SK-N-SH (cell line): ENCODE measurements around the gene HP. TPM values are rescaled to one million over a fixed set of nuclear protein-coding genes. Genes with fewer than 3 reads are reported as not detected.

Source experiments
- CTCF ChIA-PET: fragments of 300-600, 350-600 bp; formaldehyde crosslinking; extraction: SDS; loops from one replicate; lab custom pipeline; 2021; lab: Yijun Ruan, JAX
- POLR2A ChIA-PET: fragments of 350-600 bp; sonication (Branson Sonifier 250); formaldehyde crosslinking; extraction: SDS; loops from one replicate; lab custom pipeline; 2020; ENCODE audit warnings: antibody characterized with exemption, inconsistent platforms; lab: Yijun Ruan, JAX
- DNase-seq: peaks from one replicate; pipeline ENCODE4 v3.0.0; 2012
- H2AFZ ChIP-seq: fragments of 200-600 bp; sonication (generic); 2 replicates; pipeline ENCODE4 v1.8.1; 2016; ENCODE audit warnings: antibody characterized with exemption, mild to moderate bottlenecking, low read depth
- H3F3A ChIP-seq: fragments of 200-600 bp; sonication (generic); replicated peaks from 2 replicates; pipeline ENCODE3; 2016; ENCODE audit warnings: antibody characterized with exemption, mild to moderate bottlenecking; ENCODE audit not compliant: insufficient read depth
- H3K27ac ChIP-seq, 2 experiments: fragments of 200-500 bp in 1 of 2; fragments of 200-600 bp in 1 of 2; sonication (Bioruptor generic) in 1 of 2; sonication (generic), shearing (Covaris generic) in 1 of 2; 2 replicates each; pipeline versions ENCODE4 v1.5.1 to v1.6.1; 2014 to 2016; ENCODE audit warnings: low read depth in 2 of 2, inconsistent platforms in 1 of 2, low read length in 1 of 2, mild to moderate bottlenecking in 1 of 2, mixed read lengths in 1 of 2
- H3K27me3 ChIP-seq: fragments of 200-600 bp; sonication (generic), shearing (Covaris generic); 2 replicates; pipeline ENCODE4 v1.6.1; 2016; ENCODE audit warnings: mixed run types; ENCODE audit not compliant: insufficient read depth
- H3K36me3 ChIP-seq, 2 experiments: fragments of 200-500 bp in 1 of 2; fragments of 200-600 bp in 1 of 2; sonication (Bioruptor generic) in 1 of 2; sonication (generic) in 1 of 2; replicated peaks in 1 of 2; 2 replicates each; pipeline versions ENCODE3 to v1.5.1; 2014 to 2016; ENCODE audit warnings: low read length in 1 of 2, mild to moderate bottlenecking in 1 of 2; ENCODE audit not compliant: insufficient read depth in 2 of 2, control insufficient read depth in 1 of 2
- H3K4me1 ChIP-seq, 2 experiments: fragments of 200-500 bp in 1 of 2; fragments of 200-600 bp in 1 of 2; sonication (Bioruptor generic) in 1 of 2; sonication (generic), shearing (Covaris generic) in 1 of 2; 2 replicates each; pipeline versions ENCODE4 v1.5.1 to v1.6.1; 2014 to 2016; ENCODE audit warnings: low read depth in 1 of 2, low read length in 1 of 2, mixed run types in 1 of 2; ENCODE audit not compliant: insufficient read depth in 2 of 2, control insufficient read depth in 1 of 2
- H3K4me2 ChIP-seq: fragments of 200-600 bp; sonication (generic), shearing (Covaris generic); 2 replicates; pipeline ENCODE4 v1.6.1; 2017; ENCODE audit warnings: mixed run types
- H3K4me3 ChIP-seq, 2 experiments: fragments of 200-500 bp in 1 of 2; fragments of 200-600 bp in 1 of 2; sonication (Bioruptor generic) in 1 of 2; sonication (generic), shearing (Covaris generic) in 1 of 2; 2 replicates each; pipeline versions ENCODE4 v1.5.1 to v1.8.1; 2014 to 2016; ENCODE audit warnings: low read depth in 2 of 2, inconsistent platforms in 1 of 2, low read length in 1 of 2, mild to moderate bottlenecking in 1 of 2, mixed read lengths in 1 of 2, moderate library complexity in 1 of 2
- H3K79me2 ChIP-seq: fragments of 200-600 bp; sonication (generic); 2 replicates; pipeline ENCODE4 v1.8.1; 2017; ENCODE audit warnings: mild to moderate bottlenecking; ENCODE audit not compliant: insufficient read depth
- H3K9ac ChIP-seq: fragments of 200-600 bp; sonication (generic); 2 replicates; pipeline ENCODE4 v1.6.1; 2017; ENCODE audit warnings: mixed run types
- H3K9me2 ChIP-seq: fragments of 200-600 bp; sonication (generic); 2 replicates; pipeline ENCODE4 v1.6.1; 2017; ENCODE audit warnings: mixed run types
- H3K9me3 ChIP-seq: fragments of 200-600 bp; sonication (generic); 2 replicates; pipeline ENCODE4 v1.6.1; 2017; ENCODE audit warnings: mixed run types, mild to moderate bottlenecking, moderate library complexity
- H4K20me1 ChIP-seq: fragments of 200-600 bp; sonication (generic); 2 replicates; pipeline ENCODE4 v1.6.1; 2017; ENCODE audit warnings: mild to moderate bottlenecking, mixed run types; ENCODE audit not compliant: insufficient read depth
- CTCF ChIP-seq: fragments of 200-600 bp; sonication (generic); IDR thresholded peaks from 2 replicates; pipeline ENCODE4 v1.6.1; 2017; ENCODE audit warnings: antibody characterized with exemption, mild to moderate bottlenecking, moderate library complexity
- ELF1 ChIP-seq: IDR thresholded peaks from 2 replicates; pipeline ENCODE4 v1.4.0; 2012
- GABPA ChIP-seq: IDR thresholded peaks from 2 replicates; pipeline ENCODE4 v1.4.0; 2012; ENCODE audit warnings: low read depth, mild to moderate bottlenecking
- MAX ChIP-seq: IDR thresholded peaks from 2 replicates; pipeline ENCODE4 v1.4.0; 2012; ENCODE audit warnings: low read depth
- MXI1 ChIP-seq: IDR thresholded peaks from 2 replicates; pipeline ENCODE4 v1.6.1; 2012; ENCODE audit warnings: mild to moderate bottlenecking, low read depth, low read length, improper control_type of control experiment
- NFIC ChIP-seq: IDR thresholded peaks from 2 replicates; pipeline ENCODE4 v1.4.0; 2012; ENCODE audit warnings: borderline replicate concordance
- NRF1 ChIP-seq: IDR thresholded peaks from 2 replicates; pipeline ENCODE4 v1.6.1; 2012; ENCODE audit warnings: low read depth, mild to moderate bottlenecking, low read length
- PBX3 ChIP-seq: IDR thresholded peaks from 2 replicates; pipeline ENCODE4; 2012
- POLR2AphosphoS5 ChIP-seq: IDR thresholded peaks from 2 replicates; pipeline ENCODE4 v1.6.1; 2012; ENCODE audit warnings: low read depth, low read length
- RAD21 ChIP-seq: IDR thresholded peaks from 2 replicates; pipeline ENCODE4 v1.6.1; 2012; ENCODE audit warnings: mild to moderate bottlenecking, low read length
- RFX5 ChIP-seq: IDR thresholded peaks from 2 replicates; pipeline ENCODE4 v1.6.1; 2012; ENCODE audit warnings: mild to moderate bottlenecking, improper control_type of control experiment, low read length
- RXRA ChIP-seq: IDR thresholded peaks from 2 replicates; pipeline ENCODE4 v1.4.0; 2012; ENCODE audit warnings: low read depth, mild to moderate bottlenecking, borderline replicate concordance
- SIN3A ChIP-seq: IDR thresholded peaks from 2 replicates; pipeline ENCODE4 v1.6.1; 2012; ENCODE audit warnings: low read depth, mild to moderate bottlenecking, low read length, moderate library complexity, borderline replicate concordance
- TEAD4 ChIP-seq: IDR thresholded peaks from 2 replicates; pipeline ENCODE4 v1.4.0; 2012; ENCODE audit warnings: mild to moderate bottlenecking, borderline replicate concordance; ENCODE audit not compliant: insufficient read depth
- YY1 ChIP-seq: IDR thresholded peaks from 2 replicates; pipeline ENCODE4 v1.4.0; 2012; ENCODE audit warnings: low read depth, mild to moderate bottlenecking
- WGBS: methylation state at CpG from one replicate; pipeline ENCODE4 v1.1.6; 2017; ENCODE audit warnings: low lambda C conversion rate; 5-methylcytosine and 5-hydroxymethylcytosine counted together
- polyA plus RNA-seq, 3 experiments: library from polyadenylated mRNA; depleted of rRNA; stranded (reverse); fragments of >200 nt; gene quantifications; 2 replicates each; pipeline ENCODE4 v1.2.3, GENCODE V29; 2012
- TF ChIP-seq, protein P1 (sequence below): IDR thresholded peaks from 2 replicates; pipeline ENCODE4 v1.6.1; 2012; ENCODE audit warnings: mild to moderate bottlenecking, low read depth, low read length, moderate library complexity
- TF ChIP-seq, protein P2 (sequence below): IDR thresholded peaks from 2 replicates; pipeline ENCODE4 v1.4.0; 2012; ENCODE audit warnings: low read depth, borderline replicate concordance
- TF ChIP-seq, protein P3 (sequence below): fragments of 150-350 bp; IDR thresholded peaks from 2 replicates; pipeline ENCODE4 v1.6.1; 2017; ENCODE audit warnings: antibody characterized with exemption, low read length, low read depth, borderline replicate concordance

The HP gene
- polyA plus RNA-seq, 1 of the 3 experiments (the other 2 are of a cell fraction), result not detected

DNA sequence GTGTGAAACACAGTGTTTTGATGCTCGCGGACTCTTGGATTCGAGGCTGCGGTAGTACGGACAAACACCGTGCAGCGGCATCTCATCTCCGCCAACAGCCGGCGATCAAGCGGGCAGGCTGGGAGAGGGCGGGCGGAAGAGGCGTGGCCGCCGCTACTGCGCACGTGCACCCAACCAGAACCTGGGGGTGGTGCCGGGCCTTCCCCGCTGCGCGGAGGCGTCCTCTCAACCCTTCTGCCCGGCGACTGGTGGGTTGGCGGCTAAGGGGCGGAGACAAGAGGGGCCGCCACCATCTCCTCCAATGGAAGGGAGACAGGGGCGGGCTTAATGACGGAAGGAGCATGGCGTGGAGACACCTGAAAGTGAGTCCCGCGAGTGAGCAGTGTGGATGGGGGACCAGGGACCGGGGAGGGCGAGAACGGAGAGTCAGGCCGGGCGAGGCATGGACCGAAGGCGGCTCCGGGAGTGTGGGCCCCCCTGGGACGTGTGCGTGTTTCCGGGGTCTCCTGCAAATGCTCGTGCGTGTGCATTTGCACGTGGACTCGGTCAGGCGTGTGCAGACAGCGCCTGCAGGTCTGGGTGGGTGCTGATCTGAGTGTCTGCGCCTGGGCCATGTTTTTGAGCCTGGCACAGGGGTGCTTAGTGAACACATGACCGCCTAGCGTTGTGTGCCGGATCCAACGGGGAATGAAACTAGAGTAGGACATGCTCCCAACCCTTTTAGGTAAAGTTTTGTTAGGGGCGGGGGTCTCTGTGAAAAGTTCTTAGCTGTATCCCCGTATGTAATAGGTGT, 45.7 kb upstream of the HP start, which contains the start of gene DHODH (continued):
- peak; percentile 2; the same call in 1 of the 2 replicates for TF ChIP-seq PBX3
- no peak for TF ChIP-seq CTCF
- TF ChIP-seq MAX, result peak; percentile 89
- TF ChIP-seq NFIC, result no peak
- TF ChIP-seq, protein P1, sequence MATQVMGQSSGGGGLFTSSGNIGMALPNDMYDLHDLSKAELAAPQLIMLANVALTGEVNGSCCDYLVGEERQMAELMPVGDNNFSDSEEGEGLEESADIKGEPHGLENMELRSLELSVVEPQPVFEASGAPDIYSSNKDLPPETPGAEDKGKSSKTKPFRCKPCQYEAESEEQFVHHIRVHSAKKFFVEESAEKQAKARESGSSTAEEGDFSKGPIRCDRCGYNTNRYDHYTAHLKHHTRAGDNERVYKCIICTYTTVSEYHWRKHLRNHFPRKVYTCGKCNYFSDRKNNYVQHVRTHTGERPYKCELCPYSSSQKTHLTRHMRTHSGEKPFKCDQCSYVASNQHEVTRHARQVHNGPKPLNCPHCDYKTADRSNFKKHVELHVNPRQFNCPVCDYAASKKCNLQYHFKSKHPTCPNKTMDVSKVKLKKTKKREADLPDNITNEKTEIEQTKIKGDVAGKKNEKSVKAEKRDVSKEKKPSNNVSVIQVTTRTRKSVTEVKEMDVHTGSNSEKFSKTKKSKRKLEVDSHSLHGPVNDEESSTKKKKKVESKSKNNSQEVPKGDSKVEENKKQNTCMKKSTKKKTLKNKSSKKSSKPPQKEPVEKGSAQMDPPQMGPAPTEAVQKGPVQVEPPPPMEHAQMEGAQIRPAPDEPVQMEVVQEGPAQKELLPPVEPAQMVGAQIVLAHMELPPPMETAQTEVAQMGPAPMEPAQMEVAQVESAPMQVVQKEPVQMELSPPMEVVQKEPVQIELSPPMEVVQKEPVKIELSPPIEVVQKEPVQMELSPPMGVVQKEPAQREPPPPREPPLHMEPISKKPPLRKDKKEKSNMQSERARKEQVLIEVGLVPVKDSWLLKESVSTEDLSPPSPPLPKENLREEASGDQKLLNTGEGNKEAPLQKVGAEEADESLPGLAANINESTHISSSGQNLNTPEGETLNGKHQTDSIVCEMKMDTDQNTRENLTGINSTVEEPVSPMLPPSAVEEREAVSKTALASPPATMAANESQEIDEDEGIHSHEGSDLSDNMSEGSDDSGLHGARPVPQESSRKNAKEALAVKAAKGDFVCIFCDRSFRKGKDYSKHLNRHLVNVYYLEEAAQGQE, result 0 out of 2 replicates have a peak, but pooled peaks have one; percentile 3
- TF ChIP-seq YY1, result peak; percentile 67; the same call in 1 of the 2 replicates
- TF ChIP-seq ELF1, result peak; percentile 44; the same call in 1 of the 2 replicates
- peak; percentile 83 for TF ChIP-seq RFX5

GRCh38 chr16:72009779-72010178, 44.5 kb upstream of the HP start:
- Histone ChIP-seq H2AFZ (no peak overlapping the region), H4K20me1 (no peaks in the 10 kb centered on the region), H3K79me2 (peaks cover 8% of the 10 kb centered on the region; the same call in 1 of the 2 replicates), H3K27me3 (no peaks in the 10 kb centered on the region), H3K36me3 (peaks cover 0 to 11% of the 10 kb centered on the region in 2 experiments), H3K9ac (no peak overlapping the region), H3K4me1 (no peaks in the 10 kb centered on the region; a peak in 1 of 4 replicates), H3F3A (peaks cover 5% of the 10 kb centered on the region), H3K27ac (no peak overlapping the region), H3K4me2 (peak overlapping the region; percentile 82; the same call in 1 of the 2 replicates), H3K9me2 (no peaks in the 10 kb centered on the region), H3K9me3 (no peaks in the 10 kb centered on the region), H3K4me3 (no peak overlapping the region)
- ChIA-PET CTCF (no interaction called here), POLR2A (no interaction called here)
- WGBS, result 100% methylated on average over 10 of the region's 10 CpGs
- DNase-seq, result no peak
- TF ChIP-seq, protein P2, sequence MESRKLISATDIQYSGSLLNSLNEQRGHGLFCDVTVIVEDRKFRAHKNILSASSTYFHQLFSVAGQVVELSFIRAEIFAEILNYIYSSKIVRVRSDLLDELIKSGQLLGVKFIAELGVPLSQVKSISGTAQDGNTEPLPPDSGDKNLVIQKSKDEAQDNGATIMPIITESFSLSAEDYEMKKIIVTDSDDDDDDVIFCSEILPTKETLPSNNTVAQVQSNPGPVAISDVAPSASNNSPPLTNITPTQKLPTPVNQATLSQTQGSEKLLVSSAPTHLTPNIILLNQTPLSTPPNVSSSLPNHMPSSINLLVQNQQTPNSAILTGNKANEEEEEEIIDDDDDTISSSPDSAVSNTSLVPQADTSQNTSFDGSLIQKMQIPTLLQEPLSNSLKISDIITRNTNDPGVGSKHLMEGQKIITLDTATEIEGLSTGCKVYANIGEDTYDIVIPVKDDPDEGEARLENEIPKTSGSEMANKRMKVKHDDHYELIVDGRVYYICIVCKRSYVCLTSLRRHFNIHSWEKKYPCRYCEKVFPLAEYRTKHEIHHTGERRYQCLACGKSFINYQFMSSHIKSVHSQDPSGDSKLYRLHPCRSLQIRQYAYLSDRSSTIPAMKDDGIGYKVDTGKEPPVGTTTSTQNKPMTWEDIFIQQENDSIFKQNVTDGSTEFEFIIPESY, result no peak
- TF ChIP-seq SIN3A (no peak), RXRA (no peak), GABPA (no peak), RAD21 (no peak), ELF1 (no peak), NRF1 (no peak), TEAD4 (no peak), RFX5 (no peak), PBX3 (no peak), MAX (no peak), MXI1 (no peak), POLR2AphosphoS5 (no peak)
- TF ChIP-seq, protein P3, sequence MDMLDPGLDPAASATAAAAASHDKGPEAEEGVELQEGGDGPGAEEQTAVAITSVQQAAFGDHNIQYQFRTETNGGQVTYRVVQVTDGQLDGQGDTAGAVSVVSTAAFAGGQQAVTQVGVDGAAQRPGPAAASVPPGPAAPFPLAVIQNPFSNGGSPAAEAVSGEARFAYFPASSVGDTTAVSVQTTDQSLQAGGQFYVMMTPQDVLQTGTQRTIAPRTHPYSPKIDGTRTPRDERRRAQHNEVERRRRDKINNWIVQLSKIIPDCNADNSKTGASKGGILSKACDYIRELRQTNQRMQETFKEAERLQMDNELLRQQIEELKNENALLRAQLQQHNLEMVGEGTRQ, result no peak
